Activated CD4-positive, alpha-beta T cell treated with anti-CD3 and anti-CD28 coated beads for 24 hours (primary cell): ENCODE measurements around the gene SH3GL3.

Experiments
- DNase-seq, 2 donors: peaks; one replicate each; pipeline ENCODE4 v3.0.0-alpha.2; 2020; ENCODE audit warnings: low read depth in 2 of 2

Gene SH3GL3

DNA sequence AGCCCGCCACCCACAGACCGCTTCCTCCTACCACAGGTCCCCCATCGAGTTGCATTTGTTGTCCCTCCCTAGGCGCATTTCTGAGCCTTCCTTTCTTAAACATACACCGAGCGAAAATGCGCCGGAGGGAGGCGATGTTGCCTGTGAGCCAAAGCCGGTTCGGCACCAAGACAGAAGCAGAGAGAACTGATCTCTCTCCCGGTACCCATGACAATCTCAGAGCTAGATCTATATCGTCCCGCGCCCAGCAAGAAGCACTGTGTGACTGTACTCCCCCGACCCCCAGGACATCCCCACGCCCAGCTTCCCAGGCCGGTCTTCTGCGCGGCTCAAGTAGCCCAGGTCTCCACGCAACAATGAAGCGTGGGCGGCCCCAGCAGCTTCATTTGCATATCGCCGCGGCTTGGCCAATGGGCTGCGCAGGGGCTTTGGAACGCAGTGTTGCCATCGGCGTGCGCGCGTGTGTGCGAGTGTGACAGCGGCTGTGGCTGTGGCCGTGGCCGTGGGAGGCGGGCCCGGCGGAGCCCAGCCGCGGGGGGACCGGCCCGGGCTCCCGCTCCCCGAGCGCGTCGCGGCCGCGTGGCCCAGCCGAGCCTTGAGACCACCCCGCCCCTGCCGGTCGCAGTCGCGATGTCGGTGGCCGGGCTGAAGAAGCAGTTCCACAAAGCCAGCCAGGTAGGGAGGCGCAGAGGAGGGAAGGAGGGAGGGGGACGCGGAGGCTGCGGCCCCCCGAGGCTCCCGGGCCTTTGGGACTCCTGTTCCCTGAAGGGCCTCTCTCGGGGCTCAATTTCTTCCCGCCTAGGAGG, at the start of gene SH3GL3:
TSS of gene SH3GL3 (plus strand) at position 438 of the 806 bp plus-strand sequence. CDS start at position 631, 193 bp downstream.
- DNase-seq = peak in 1 of 2 donors; percentile 48

GRCh38 chr15:83398626-83399025, 48.5 kb upstream of the SH3GL3 start:
- no peak for DNase-seq

DNA sequence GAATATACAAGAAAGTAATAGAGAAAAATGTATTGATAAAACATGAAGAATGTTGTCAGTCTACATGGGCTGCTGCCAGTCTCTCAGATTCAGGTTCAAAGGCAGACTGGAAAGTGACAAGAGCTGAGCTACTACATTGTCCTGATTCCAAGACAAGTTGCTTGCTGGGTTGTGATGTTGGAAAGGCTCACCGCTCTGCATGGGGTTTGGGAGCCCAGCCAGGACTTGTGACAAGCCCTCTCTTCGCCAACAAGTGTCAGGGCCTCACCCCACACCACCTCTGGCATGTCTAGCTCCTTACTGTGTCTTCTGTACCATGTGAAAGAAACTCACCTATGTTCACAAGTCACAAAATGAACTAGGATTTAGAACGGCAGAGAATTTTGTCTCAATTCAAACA, 43.0 kb upstream of the SH3GL3 start:
- DNase-seq = no peak

DNA sequence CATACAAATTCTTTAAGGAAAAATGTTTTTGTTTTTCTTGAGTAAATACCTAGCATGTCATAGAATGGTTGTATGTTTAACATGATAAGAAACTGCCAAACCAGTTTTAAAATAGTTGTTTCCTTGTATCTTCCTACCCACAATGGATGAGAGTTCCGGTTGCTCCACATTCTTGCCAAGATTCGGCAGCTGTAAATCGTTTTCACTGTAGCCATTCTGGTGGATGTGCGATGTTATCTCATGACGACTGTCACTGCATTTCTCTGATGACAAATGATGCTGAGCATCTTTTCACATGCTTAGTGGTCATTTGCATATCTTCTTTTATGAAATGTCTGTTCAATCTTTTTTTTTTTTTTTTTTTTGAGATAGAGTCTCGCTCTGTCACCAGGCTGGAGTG, 36.6 kb upstream of the SH3GL3 start:
- DNase-seq = no peak

DNA sequence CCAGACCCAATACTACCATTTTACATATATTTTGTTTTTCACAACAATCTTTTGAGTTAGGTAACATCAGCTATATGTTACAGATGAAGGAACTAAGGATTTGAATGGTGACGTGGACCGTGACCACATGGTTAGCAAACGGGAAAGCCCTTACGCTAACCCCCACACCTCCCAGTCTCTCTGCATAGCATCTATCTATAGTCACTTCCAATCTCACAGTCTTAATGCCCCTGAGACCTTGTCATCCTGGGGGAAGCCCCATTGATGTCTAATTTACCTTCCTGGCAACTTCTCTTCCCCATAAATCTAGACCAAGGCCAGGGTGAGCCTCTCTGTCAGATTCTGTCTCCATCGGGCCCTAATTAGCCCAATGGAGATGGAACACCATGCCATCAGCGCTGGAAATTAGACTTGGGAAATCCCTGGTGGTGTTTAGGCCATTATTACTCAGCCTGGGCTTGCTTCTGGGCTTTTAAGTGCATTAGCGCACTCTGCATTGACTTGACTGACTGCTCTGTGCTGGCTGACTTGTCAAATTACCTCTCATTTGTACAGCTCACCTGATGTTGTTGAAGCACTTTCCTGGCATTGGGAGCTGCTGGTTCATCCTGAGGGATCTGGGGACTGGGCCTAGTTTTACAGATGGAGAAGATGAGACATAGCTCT, 34.0 kb upstream of the SH3GL3 start:
- DNase-seq = no peak

DNA sequence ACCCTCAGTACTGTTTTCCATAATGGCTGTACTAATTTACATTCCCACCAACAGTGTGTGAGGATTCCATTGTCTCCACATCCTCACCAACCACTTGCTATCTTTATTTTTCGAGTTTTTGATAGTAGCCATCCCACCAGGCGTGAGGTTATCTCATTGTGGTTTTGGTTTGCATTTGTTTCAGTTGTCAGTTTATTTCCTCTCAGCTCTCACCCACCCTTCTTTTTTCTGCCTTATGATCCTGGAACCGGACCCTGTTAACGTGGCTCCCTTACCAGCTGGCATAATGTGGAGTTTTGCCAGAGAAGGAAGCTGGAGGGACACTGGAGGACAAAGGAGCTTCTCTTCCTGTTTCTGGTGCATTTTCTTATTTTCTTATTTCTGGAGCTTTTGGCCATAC, 25.1 kb upstream of the SH3GL3 start:
- DNase-seq = no peak

GRCh38 chr15:83422541-83422940, 24.6 kb upstream of the SH3GL3 start:
- DNase-seq = no peak

DNA sequence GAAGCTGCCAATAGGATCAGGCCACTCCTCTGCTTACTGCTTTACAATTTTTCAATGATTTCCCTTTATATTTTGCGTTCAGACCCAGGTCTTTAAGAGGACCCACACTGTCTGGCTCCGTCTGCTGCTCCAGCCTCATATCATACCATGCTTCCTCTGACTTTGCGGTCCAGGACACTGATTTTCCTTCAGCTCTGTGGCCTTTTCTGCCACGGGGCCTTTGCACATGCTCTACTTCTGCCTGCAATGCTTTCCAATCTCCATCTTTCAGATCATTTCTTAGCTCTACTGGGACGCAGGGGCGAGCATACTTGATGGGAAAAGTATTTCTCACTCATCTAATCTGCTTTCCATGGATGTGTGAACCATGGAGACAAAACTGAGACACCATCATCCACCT, 23.0 kb upstream of the SH3GL3 start:
- DNase-seq = no peak

GRCh38 chr15:83430441-83430840, 16.7 kb upstream of the SH3GL3 start:
- DNase-seq = no peak

DNA sequence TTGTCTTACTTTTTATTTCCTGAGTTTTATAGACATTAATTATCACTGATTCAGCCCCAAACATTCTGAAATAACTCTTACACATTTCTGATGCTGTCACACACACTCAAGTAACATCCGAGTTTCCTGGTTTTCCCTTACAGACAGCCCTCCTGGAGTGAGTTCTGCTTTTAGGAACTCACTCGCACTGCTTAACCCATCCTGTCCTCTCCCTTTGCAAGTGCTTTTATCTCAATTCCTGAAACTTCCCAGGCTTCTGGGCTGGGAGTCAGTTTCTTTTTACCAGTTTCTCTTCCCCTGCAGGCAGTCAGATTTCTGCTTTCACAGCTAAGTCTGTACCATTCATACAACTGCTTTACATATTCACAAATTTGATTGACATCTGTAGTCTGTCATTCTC, 15.6 kb upstream of the SH3GL3 start:
- no peak for DNase-seq

- no peak for DNase-seq
Measured at GRCh38 chr15:83435202-83435601, 11.9 kb upstream of the SH3GL3 start.

DNA sequence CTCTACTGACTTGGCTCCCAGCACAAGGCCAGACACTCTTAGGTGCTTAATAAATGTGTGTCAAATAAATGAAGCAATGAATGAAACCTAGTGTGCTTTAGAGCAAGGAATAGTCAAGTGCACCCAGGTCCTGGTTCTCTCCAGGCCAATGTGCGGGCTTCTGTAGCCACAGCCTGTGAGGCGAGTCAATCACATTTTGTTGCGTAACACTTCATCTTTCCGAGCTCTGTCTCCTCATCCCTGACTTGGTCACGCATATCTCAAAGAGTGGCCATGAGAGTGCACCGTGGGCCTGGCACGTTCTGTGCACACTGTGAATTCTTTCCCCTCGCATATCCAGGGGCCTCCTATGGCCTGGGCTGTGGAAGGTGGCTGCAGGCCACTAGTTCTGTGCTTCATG, 11.4 kb upstream of the SH3GL3 start:
- no peak for DNase-seq

DNA sequence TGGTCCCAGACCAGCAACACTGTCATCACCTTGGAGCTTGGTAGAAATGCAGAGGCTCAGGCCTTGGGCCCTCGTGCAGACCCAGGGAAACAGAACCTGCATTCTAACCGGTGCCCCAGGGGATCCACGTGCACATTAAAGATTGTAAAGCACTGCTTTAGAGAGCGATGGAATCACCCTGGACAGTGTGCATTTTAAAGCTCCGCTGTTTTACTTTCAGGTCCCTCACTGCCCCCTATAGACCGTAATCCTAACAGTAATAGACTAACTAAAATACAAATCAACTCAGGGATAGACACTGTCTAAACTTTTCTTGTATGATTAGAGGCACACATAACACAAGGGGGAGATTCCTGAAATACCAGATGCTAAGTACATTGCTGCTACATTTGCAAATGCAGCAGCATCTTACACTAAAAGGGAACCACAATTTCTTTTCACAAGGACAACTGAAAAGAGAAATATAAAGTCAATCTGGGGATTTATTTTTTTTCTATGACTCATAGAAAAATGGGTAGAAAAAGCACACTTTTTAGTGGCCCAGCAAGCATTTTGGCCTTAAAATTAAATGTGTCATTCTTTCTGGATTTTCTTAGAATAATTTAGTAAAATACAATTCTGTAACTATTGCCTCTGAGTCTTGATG, 10.5 kb upstream of the SH3GL3 start:
- no peak for DNase-seq

DNA sequence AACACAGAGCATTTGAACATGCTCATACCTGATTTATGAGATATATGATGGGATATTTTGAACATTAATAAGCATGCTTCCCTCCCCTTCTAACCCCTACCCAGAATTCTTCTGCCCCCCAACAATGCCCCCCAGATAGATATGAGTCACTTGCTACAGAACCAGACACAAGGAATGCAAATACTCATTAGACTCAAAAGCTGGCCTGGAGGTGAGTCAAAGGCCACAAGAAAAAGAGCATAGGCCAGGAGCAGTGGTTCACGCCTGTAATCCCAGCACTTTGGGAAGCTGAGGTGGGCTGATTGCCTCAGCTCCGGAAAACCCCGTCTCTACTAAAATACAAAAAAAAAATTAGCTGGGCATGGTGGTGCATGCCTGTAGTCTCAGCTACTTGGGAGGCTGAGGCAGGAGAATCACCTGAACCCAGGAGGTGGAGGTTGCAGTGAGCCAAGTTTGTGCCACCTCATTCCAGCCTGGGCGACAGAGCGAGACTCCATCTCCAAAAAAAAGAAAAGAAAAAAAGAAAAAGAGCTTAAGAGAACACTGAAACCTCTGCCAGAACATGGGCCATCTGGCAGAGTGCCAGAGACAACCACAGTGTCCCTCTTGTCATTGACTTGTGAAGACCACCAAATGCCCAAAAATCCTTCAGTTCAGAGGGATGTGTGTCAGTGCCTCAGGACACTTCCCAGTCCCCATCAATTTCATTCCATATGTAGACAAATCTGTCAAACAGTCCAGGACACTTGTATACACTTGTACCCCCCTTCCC, 3.9 kb upstream of the SH3GL3 start:
- DNase-seq = no peak

GRCh38 chr15:83444936-83445335, 2.2 kb upstream of the SH3GL3 start:
- no peak for DNase-seq

DNA sequence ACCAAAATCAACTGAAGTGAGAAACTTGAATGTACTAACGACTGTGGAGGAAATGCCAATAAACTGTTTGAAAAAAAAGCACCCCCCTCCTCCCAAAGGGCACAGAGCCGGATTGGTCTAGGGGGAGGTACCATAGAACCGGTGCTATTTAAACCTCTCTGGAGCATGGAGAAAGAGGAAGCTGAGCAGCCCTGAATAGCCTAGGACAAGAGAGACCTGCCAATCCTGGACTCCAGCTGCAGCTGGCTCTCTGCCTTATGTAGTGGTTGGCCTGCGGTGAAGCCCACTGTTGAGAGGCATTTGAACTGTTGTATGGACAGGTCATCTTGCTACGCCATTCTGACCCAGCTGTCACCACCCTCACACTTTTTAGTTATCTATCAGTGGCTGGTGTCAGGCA, 1.5 kb upstream of the SH3GL3 start:
- no peak for DNase-seq

- DNase-seq = no peak
Measured at GRCh38 chr15:83446417-83446816, 724 bp upstream of the SH3GL3 start.

DNA sequence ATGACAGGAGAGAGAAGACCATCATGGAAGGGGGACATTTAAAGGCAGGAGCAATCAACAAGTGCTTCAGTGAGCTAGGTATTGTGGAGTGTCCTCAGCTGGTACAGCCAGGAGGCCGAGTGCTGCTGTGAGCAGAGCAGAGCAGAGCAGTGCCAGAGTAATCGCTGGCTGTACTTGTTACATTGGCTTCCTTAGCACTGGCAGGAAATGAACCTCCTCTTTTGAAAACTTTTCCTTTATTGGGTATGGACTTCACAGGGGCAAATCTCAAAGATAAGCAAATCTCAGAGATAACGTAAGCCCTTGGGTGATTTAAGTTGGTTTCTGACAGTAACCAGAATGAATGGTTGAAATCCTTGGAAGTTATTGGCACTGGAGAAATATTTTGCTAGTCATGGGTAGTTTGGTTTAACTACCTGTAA, 2.1 kb downstream of the SH3GL3 start:
- no peak for DNase-seq

- DNase-seq = no peak
Measured at GRCh38 chr15:83449937-83450506, 2.9 kb downstream of the SH3GL3 start.

GRCh38 chr15:83457149-83457548, 10.0 kb downstream of the SH3GL3 start:
- DNase-seq = no peak

- no peak for DNase-seq
Measured at GRCh38 chr15:83458381-83458780, 11.2 kb downstream of the SH3GL3 start.

GRCh38 chr15:83462026-83462425, 14.9 kb downstream of the SH3GL3 start:
- DNase-seq = no peak
